HG03039 (cell line): Measurements from ENCODE around the gene ADAM15.
A peak's percentile ranks its signal among the peaks of the same experiment; 100 is the strongest.

Experiments
- ATAC-seq: cut with Tn5 transposase; IDR thresholded peaks from one replicate; pipeline ENCODE4 v1.9.1; 2021; ENCODE audit warnings: mild to moderate bottlenecking, moderate library complexity; ENCODE audit not compliant: unreplicated experiment

Gene ADAM15

GRCh38 chr1:155050560-155051341 lies at the start of gene ADAM15:
ADAM15 (plus strand) TSS chr1:155051316; CDS start chr1:155051387, 71 bp downstream.
- peak; percentile 46 for ATAC-seq

DNA sequence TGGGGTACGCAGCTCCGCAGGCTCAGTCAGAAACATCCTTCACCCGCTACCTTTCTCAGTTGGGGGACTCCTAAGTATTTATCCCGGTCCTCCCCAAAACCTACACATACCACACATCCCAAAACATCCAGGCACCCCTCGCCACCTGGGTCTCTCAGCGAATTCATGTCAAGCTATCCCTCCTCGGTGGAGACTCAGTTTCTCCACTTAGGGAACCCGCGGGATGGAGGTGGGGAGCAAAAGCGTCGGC lies 49.8 kb upstream of the ADAM15 start:
- ATAC-seq = no peak

DNA sequence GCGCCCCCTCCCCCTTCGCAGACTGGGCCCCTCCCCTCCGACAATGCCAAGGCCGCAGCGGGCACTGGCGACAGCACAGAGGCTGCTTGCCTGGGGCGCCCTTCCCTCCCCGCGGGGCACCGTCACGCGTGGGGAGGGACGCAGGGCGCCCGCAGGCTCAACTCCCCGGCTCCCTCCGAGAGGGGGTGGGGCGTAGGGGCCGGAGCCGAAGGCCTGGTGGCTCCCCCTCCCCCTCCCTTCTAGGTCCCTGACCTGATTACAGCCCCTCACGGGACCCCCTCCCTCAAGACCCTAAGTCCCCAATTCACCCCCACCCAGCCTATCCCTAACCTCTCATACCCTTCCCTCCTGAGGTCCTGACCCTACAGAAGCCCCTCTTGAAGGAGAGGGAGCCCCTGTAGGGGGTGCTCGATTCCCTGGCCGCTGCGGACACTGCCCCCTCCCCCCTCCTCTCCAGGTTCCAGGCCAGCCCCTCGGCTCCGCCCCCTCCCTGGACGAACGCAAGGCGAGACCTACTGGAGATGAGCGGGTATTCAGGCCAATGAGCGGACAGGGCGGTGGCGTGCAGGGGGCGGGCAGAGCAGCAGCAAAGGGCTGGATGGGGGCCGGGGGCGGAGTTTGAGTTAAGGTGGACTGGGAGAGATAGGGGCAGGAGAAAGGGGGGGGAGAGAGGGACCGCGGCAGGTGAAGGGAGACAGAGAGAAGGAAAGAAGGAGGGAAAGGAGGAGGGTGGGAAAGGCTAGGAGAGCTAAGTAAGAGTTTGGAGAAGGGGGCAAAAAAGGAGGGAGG lies 49.2 kb upstream of the ADAM15 start:
- ATAC-seq = peak; percentile 54

DNA sequence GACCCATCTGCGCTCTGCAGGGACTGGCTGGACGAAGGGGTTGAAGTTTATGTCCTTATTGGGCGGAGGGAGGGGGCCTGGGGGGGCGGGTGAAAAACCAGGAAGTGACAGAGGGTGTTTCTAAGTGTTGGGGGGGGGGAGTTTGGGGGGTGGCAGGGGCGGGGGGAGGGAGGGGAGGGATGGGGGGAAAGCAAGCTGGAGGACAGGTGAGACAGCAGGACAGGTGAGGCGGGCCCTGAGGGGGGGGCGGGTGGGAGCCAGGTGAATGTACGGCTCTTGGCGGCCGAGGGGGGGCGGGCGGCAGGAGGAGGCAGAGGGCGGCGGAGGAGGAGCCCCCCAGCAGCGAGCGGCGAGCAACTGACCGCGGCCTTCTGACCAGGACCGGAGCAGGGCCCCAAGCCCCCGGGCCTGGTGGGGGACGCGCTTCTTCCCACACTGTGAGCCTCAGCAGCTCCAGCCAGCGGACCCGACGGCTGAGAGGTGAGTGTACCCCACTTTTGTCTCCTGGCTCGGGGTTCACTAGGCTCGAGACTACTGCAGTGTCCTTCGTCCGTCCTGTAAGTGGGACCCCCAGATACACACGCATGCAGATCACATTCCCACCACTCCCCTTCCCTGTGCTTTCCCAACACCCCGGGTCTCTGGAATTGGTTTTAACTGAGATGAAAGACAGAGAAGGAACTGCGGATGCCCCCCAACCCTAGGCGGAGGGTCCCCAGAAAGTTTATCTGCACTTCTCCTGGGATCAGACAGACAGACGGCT lies 48.5 kb upstream of the ADAM15 start, which contains the start of gene ZBTB7B:
Gene ZBTB7B, plus strand, starts transcription at position 339 of the 763 bp plus-strand sequence. CDS start 11,859 bp downstream, outside the sequence.
- no peak for ATAC-seq

- no peak for ATAC-seq
These were observed 47.8 kb upstream of the ADAM15 start for GRCh38 chr1:155003227-155003765.

- ATAC-seq = no peak
These were observed 47.3 kb upstream of the ADAM15 start for GRCh38 chr1:155003766-155004351.

DNA sequence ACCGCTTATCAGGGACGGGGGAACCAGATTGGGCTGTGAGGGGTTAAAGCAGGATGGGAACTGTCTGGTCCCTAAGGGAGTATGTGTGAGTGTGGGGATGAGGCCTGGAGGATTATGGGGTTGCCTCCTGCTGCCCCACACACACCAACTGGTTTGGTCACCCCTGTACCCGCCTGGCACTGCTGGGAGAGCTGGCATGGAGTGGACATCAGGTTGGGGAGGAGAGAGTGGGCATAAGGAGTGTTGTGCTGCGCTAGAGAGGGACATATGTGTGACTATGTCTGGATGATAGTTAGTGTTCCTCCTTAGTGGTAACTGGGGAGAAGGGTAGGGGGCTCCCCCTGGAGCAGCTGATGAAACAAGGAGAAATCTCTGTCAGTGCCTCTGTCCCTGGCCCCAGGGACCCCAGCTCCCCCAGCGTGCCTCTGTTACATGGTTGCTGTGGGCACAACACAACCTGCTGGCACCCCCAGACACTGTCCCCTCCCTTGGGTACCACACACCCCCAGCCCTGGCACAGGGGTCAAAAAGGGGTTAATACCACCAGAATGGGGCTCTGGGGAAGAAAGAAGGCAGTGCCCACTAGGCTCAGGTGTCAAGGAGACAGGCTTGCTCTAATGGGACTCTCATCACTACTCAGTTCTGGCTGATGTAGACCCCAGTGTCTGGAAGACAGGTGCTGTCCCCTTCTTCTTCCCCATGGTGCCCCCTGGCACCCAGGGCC lies 46.6 kb upstream of the ADAM15 start:
- ATAC-seq = no peak

GRCh38 chr1:155005076-155006011 lies 45.8 kb upstream of the ADAM15 start:
- no peak for ATAC-seq

GRCh38 chr1:155006601-155007101 lies 44.5 kb upstream of the ADAM15 start:
- ATAC-seq = no peak

DNA sequence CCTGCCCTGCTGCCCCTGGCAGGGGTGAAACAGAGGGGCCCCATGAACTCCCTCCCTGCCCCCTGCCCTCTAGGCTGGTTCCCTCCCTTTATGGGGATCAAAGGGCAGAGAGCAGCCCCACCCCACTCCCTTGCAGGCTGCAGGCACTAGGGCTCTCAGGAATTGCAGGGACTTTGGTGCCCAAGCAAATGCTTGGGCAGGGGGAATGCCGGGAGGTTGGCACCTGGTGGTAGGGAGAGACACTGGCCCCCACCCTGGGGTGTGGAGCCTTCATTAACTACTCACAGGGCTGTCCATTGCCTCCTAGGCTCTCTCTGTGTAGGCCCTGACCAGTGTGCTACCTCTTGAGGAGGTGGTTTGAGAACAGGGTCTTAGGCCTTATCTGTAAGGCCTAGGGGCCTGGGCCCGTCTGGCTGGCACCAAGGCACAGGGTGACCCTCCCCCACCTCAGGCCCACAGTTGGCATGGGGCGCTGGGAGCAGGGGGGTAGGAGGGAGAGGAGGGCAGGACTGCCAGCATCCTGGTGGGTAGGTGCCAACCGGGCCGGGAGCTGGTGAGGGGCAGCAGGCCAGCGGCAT lies 43.8 kb upstream of the ADAM15 start:
- ATAC-seq = no peak

- no peak for ATAC-seq
These were observed 42.8 kb upstream of the ADAM15 start for GRCh38 chr1:155008015-155008941.

DNA sequence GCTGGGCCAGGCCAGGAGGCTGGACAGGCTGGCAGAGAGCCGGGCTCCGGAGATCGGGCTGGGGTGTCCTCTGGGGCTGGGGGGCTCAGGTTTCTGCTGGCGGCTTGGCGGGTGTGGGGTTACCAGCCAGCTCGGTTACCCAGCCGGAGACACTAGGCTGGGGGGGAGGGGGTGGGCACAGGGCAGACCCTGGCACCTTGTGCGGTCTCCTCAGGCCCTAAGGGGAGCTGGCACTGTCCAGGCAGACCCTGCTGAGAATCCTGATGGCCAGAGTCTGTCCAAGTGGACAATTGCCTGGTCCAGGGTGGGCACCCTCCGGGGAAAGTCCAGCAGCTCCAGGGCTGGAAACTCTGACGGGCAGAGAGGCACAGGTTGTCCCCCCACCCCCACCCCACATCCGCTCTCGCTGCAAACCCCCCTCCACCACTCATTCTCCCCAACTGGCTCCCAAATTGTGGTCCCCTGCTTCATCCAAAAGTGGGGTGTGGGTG lies 41.9 kb upstream of the ADAM15 start:
- ATAC-seq = no peak

GRCh38 chr1:155009742-155010141 lies 41.4 kb upstream of the ADAM15 start:
- no peak for ATAC-seq

- ATAC-seq = no peak
These were observed 40.8 kb upstream of the ADAM15 start for GRCh38 chr1:155010211-155010918.

DNA sequence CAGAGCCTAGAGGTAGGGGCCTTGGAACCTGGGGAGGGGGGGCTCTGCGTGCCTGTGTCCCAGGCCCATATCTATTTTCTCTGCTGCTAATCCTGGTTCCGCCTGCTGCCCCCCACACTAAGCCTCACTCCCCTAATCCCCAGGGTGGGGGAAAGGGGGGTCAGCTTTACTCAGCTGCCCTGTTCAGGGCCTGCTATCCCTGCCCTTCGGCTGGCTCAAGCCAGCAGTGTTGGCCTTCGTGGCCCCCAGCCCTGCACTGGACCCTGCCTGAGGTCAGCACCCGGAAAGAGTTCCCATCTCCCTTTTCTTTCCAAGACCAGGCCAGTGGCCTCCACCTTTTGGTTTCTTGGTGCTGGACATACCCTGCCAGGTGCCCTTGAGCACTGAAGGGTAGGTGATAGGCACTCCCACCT lies 40.1 kb upstream of the ADAM15 start:
- no peak for ATAC-seq

DNA sequence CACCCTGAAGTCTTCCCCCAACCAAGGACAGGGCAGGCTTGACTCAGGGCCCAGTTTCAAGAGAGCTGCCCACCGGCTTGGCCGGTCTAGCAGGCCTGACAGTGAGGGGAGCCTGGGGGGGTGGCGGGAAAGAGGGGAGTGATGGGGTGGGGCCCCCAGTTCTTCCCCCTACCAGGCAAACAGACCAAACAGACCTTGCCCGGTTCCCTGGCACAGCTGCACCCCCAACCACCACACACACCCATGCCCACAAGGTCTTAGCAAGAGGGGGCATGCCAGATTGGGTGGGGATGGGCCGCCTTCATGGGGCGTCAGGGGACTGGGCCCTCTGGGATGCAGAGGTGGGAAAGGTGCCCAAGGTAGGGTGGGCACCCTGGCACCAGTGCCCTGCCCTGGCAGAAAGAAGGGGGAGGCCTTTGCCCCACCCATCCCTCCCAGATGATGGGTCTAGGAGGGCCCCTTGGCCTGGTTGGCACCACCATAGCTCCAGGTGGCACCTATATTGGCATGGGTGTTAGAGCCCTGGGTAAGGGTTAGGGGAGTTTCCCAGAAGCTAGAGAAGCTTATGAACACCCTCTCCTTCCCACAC lies 39.6 kb upstream of the ADAM15 start:
- ATAC-seq = no peak
